Gastrocnemius medialis (tissue), 4 donors: ENCODE results near the gene MRPS10. TPM values are rescaled to one million over a fixed set of nuclear protein-coding genes. Genes with fewer than 3 reads are reported as not detected.
"Not testable (repeated sequence)": the region's sequence is repeated elsewhere in the genome, so short reads cannot be mapped to it uniquely, and the experiment has no call there.

Source experiments
- ATAC-seq, 2 donors: fragments of 150-250 bp; one replicate each; pipeline ENCODE4 v1.9.1; 2016
- DNase-seq, 2 donors: peaks; one replicate each; pipeline ENCODE4 v3.0.0-alpha.2; 2019
- H3K27ac ChIP-seq, 4 donors: fragments of 200-600 bp; sonication (generic); 1 replicate in 1 of 4; 2 replicates in 3 of 4; pipeline ENCODE4 v1.5.1; 2016 to 2018; ENCODE audit warnings: mild to moderate bottlenecking in 2 of 4, moderate library complexity in 1 of 4
- H3K27me3 ChIP-seq, 3 donors: fragments of 200-600 bp; sonication (generic) in 2 of 3; 1 replicate in 1 of 3; 2 replicates in 2 of 3; pipeline versions ENCODE4 v1.5.1 to v1.6.0; 2016 to 2019; ENCODE audit warnings: mild to moderate bottlenecking in 1 of 3, moderate library complexity in 1 of 3
- H3K36me3 ChIP-seq, 2 donors: fragments of 200-600 bp; sonication (generic) in 1 of 2; one replicate each; pipeline ENCODE4 v1.5.1; 2017 to 2018
- H3K4me1 ChIP-seq, 2 donors: fragments of 200-600 bp; sonication (generic) in 1 of 2; one replicate each; pipeline ENCODE4 v1.5.1; 2016 to 2017; ENCODE audit warnings: mild to moderate bottlenecking in 2 of 2
- H3K4me3 ChIP-seq, 4 donors: fragments of 200-600 bp; sonication (generic) in 3 of 4; 1 replicate in 1 of 4; 2 replicates in 3 of 4; pipeline ENCODE4 v1.5.1; 2016 to 2019; ENCODE audit warnings: mild to moderate bottlenecking in 2 of 4
- H3K9me3 ChIP-seq, 3 donors: fragments of 200-600 bp; sonication (generic) in 2 of 3; 1 replicate in 1 of 3; 2 replicates in 2 of 3; pipeline ENCODE4 v1.5.1; 2016 to 2019
- CTCF ChIP-seq, 5 experiments: fragments of 450-650 bp in 3 of 5; fragments of 200-600 bp in 2 of 5; sonication (generic) in 2 of 5; IDR thresholded peaks in 4 of 5; conservative IDR thresholded peaks in 1 of 5; 1 replicate in 4 of 5; 2 replicates in 1 of 5; pipeline ENCODE4 v1.5.1; 2016 to 2019; ENCODE audit warnings: antibody characterized with exemption in 5 of 5, mild to moderate bottlenecking in 3 of 5, moderate library complexity in 3 of 5
- POLR2A ChIP-seq, 2 donors: fragments of 450-650 bp; IDR thresholded peaks; one replicate each; pipeline ENCODE4 v1.6.1; 2017; ENCODE audit warnings: antibody characterized with exemption in 2 of 2, mild to moderate bottlenecking in 2 of 2, moderate library complexity in 2 of 2
- in situ Hi-C, 4 donors: fragments of 200-750 bp; cut with MboI; loops; one replicate each; pipeline versions ENCODE4 v1.15.0 to v1.8.0; 2017; ENCODE audit warnings: low sequenced_read_pairs in 4 of 4
- intact Hi-C: fragments of 100-400 bp; cut with DNase I; formaldehyde crosslinking; loops from one replicate; pipeline ENCODE4 v1.15.1; 2023; ENCODE audit warnings: low total_unique reads
- total RNA-seq, 4 donors: library from RNA; depleted of rRNA; stranded (reverse); fragments of >200 nt; gene quantifications; one replicate each; pipeline versions ENCODE4 v1.1.0 to v1.2.3, GENCODE V29; 2016

Gene MRPS10
- total RNA-seq, 4 donors from 2014 or later, result 52.2 to 63.7 (median 56.0) TPM

GRCh38 chr6:42203183-42203582 lies 14.5 kb downstream of the MRPS10 start:
- H3K27me3 ChIP-seq, result no peaks in the 10 kb centered on the region
- in situ Hi-C loops (loop anchor here in 1 of 4 donors (25.0 kb wide), 1 partner anchor 291 kb away; the partner anchor contains the start of genes BYSL and MED20), intact Hi-C loops (no loop called here)
- no peak for ATAC-seq
- DNase-seq, result no peak
- H3K9me3 ChIP-seq, result no peaks in the 10 kb centered on the region
- no peak overlapping the region for H3K4me3 ChIP-seq
- TF ChIP-seq POLR2A (IDR thresholded peaks at IDR 0.05) (no peak), CTCF (IDR thresholded peaks at IDR 0.05 in 4 of 5, conservative IDR thresholded peaks at IDR 0.05 in 1 of 5) (no peak)
- H3K4me1 ChIP-seq, result no peaks in the 10 kb centered on the region
- H3K36me3 ChIP-seq, result peaks cover 0 to 17% of the 10 kb centered on the region in 2 donors
- H3K27ac ChIP-seq, result no peak overlapping the region

GRCh38 chr6:42202131-42202915 lies 15.3 kb downstream of the MRPS10 start:
- H3K36me3 ChIP-seq, H3K9me3 ChIP-seq, H3K4me1 ChIP-seq, H3K27ac ChIP-seq, H3K27me3 ChIP-seq, DNase-seq, intact Hi-C loops, ATAC-seq, H3K4me3 ChIP-seq: not testable (repeated sequence)
- in situ Hi-C loops, result loop anchor here in 1 of 4 donors (25.0 kb wide), 1 partner anchor 290 kb away; the partner anchor contains the start of genes BYSL and MED20

GRCh38 chr6:42201382-42201781 lies 16.3 kb downstream of the MRPS10 start:
- no peak for DNase-seq
- TF ChIP-seq POLR2A (IDR thresholded peaks at IDR 0.05), result no peak
- TF ChIP-seq CTCF (IDR thresholded peaks at IDR 0.05 in 4 of 5, conservative IDR thresholded peaks at IDR 0.05 in 1 of 5), result no peak
- Histone ChIP-seq H3K4me1 (no peaks in the 10 kb centered on the region), H3K9me3 (no peaks in the 10 kb centered on the region), H3K4me3 (no peak overlapping the region), H3K36me3 (peaks cover 0 to 3% of the 10 kb centered on the region in 2 donors), H3K27ac (no peak overlapping the region), H3K27me3 (no peaks in the 10 kb centered on the region)
- intact Hi-C loops, result no loop called here
- no peak for ATAC-seq
- in situ Hi-C loops, result loop anchor here in 1 of 4 donors (25.0 kb wide), 1 partner anchor 289 kb away; the partner anchor contains the start of genes BYSL and MED20

- ATAC-seq (no peak), DNase-seq (no peak)
- Histone ChIP-seq H3K27me3 (no peaks in the 10 kb centered on the region), H3K4me1 (no peaks in the 10 kb centered on the region), H3K36me3 (no peaks in the 10 kb centered on the region), H3K27ac (no peak overlapping the region), H3K4me3 (no peak overlapping the region), H3K9me3 (no peaks in the 10 kb centered on the region)
- no peak for TF ChIP-seq POLR2A (IDR thresholded peaks at IDR 0.05)
- TF ChIP-seq CTCF (IDR thresholded peaks at IDR 0.05 in 4 of 5, conservative IDR thresholded peaks at IDR 0.05 in 1 of 5), result no peak
- in situ Hi-C loops (loop anchor here in 1 of 4 donors (25.0 kb wide), 1 partner anchor 288 kb away; the partner anchor contains the start of genes BYSL and MED20), intact Hi-C loops (no loop called here)
These were observed 17.6 kb downstream of the MRPS10 start for GRCh38 chr6:42200035-42200434.

GRCh38 chr6:42199106-42199981 lies 18.3 kb downstream of the MRPS10 start:
- DNase-seq, result no peak

More at GRCh38 chr6:42199106-42199981, 18.3 kb downstream of the MRPS10 start:
- no peaks in the 10 kb centered on the region for H3K9me3 ChIP-seq
- in situ Hi-C loops, result no loop called here
- H3K4me3 ChIP-seq, result no peak overlapping the region
- TF ChIP-seq CTCF (IDR thresholded peaks at IDR 0.05 in 4 of 5, conservative IDR thresholded peaks at IDR 0.05 in 1 of 5), result no peak
- no peak for TF ChIP-seq POLR2A (IDR thresholded peaks at IDR 0.05)
- intact Hi-C loops, result no loop called here
- no peak for ATAC-seq
- no peaks in the 10 kb centered on the region for H3K4me1 ChIP-seq
- no peaks in the 10 kb centered on the region for H3K27me3 ChIP-seq
- no peaks in the 10 kb centered on the region for H3K36me3 ChIP-seq
- H3K27ac ChIP-seq, result no peak overlapping the region
